K562 (cell line): ENCODE results near the gene ARHGEF12. TPM values are rescaled to one million over a fixed set of nuclear protein-coding genes. Genes with fewer than 3 reads are reported as not detected.

ENCODE experiments used
- ETS2 ChIP-seq: IDR thresholded peaks from 2 replicates; pipeline ENCODE4 v1.6.1; 2016; ENCODE audit warnings: borderline replicate concordance, missing genetic modification characterization, mild to moderate bottlenecking, moderate library complexity, missing compliant biosample characterization; ENCODE audit not compliant: poor library complexity, severe bottlenecking
- EWSR1 ChIP-seq: fragments of 450-650 bp; IDR thresholded peaks from 2 replicates; pipeline ENCODE4 v1.6.1; 2018; ENCODE audit warnings: borderline replicate concordance, mild to moderate bottlenecking, low read depth, moderate library complexity; ENCODE audit not compliant: partially characterized antibody
- HSF4 ChIP-seq: fragments of 250-450 bp; sonication (Bioruptor Pico); IDR thresholded peaks from 2 replicates; pipeline ENCODE4 v2.1.2; 2022; ENCODE audit warnings: mild to moderate bottlenecking, moderate library complexity, borderline replicate concordance
- MAX ChIP-seq: sonication (generic); formaldehyde crosslinking; IDR thresholded peaks from 2 replicates; pipeline ENCODE4 v1.9.0; 2022; ENCODE audit warnings: mild to moderate bottlenecking, missing genetic modification reagents
- MBD1 ChIP-seq: fragments of 250-450 bp; sonication (Bioruptor Pico); IDR thresholded peaks from 2 replicates; pipeline ENCODE4 v1.8.0; 2022; ENCODE audit warnings: inconsistent platforms
- MNT ChIP-seq, 2 experiments: fragments of 450-650 bp; conservative IDR thresholded peaks; 2 replicates each; pipeline ENCODE4 v1.6.1; 2017; ENCODE audit warnings: mild to moderate bottlenecking in 2 of 2, moderate library complexity in 2 of 2
- NFATC3 ChIP-seq: fragments of 450-650 bp; IDR thresholded peaks from 2 replicates; pipeline ENCODE4 v1.6.1; 2017; ENCODE audit warnings: mild to moderate bottlenecking
- NR3C1 ChIP-seq: sonication (generic); formaldehyde crosslinking; IDR thresholded peaks from 2 replicates; pipeline ENCODE4 v1.8.1; 2022; ENCODE audit warnings: missing genetic modification reagents
- PHB ChIP-seq: fragments of 250-450 bp; sonication (Bioruptor Pico); IDR thresholded peaks from 2 replicates; pipeline ENCODE4 v1.5.0; 2021
- PHTF2 ChIP-seq: fragments of 250-450 bp; sonication (Bioruptor Pico); IDR thresholded peaks from 2 replicates; pipeline ENCODE4 v1.5.0; 2021; ENCODE audit warnings: mild to moderate bottlenecking
- PTRF ChIP-seq: fragments of 450-650 bp; IDR thresholded peaks from 2 replicates; pipeline ENCODE4 v1.6.1; 2016; ENCODE audit warnings: mild to moderate bottlenecking, missing genetic modification characterization, missing compliant biosample characterization
- RFX5 ChIP-seq: IDR thresholded peaks from 2 replicates; pipeline ENCODE4 v1.6.1; 2011; ENCODE audit warnings: low read depth, mild to moderate bottlenecking, improper control_type of control experiment, low read length
- RHOXF2B ChIP-seq: fragments of 250-450 bp; sonication (Bioruptor Pico); conservative IDR thresholded peaks from 2 replicates; pipeline ENCODE4 v1.5.1; 2021
- SIN3A ChIP-seq, 2 experiments: fragments of 150-350 bp in 1 of 2; IDR thresholded peaks; 2 replicates each; pipeline ENCODE4 v1.6.1; 2011 to 2016; ENCODE audit warnings: borderline replicate concordance in 2 of 2, low read depth in 2 of 2, low read length in 2 of 2, mild to moderate bottlenecking in 2 of 2, moderate library complexity in 2 of 2; ENCODE audit not compliant: control insufficient read depth in 1 of 2
- STAT5B ChIP-seq: fragments of 250-450 bp; sonication (Bioruptor Pico); IDR thresholded peaks from 2 replicates; pipeline ENCODE4 v1.8.0; 2021; ENCODE audit warnings: mild to moderate bottlenecking, inconsistent platforms
- TCF7L2 ChIP-seq: fragments of 150-350 bp; IDR thresholded peaks from 2 replicates; pipeline ENCODE4 v1.6.1; 2016; ENCODE audit warnings: low read depth, mild to moderate bottlenecking, low read length, moderate library complexity
- ZKSCAN1 ChIP-seq: fragments of 150-350 bp; IDR thresholded peaks from 2 replicates; pipeline ENCODE4 v1.6.1; 2016; ENCODE audit warnings: low read depth, low read length
- ZNF12 ChIP-seq: sonication (generic); formaldehyde crosslinking; IDR thresholded peaks from 2 replicates; pipeline ENCODE4 v1.4.0; 2020; ENCODE audit warnings: mild to moderate bottlenecking, missing genetic modification reagents
- ZNF263 ChIP-seq: sonication (generic); formaldehyde crosslinking; IDR thresholded peaks from 2 replicates; pipeline ENCODE4 v1.8.0; 2022; ENCODE audit warnings: mild to moderate bottlenecking, missing genetic modification reagents, borderline replicate concordance
- ZNF41 ChIP-seq: fragments of 250-450 bp; sonication (Bioruptor Pico); conservative IDR thresholded peaks from 2 replicates; pipeline ENCODE4 v1.4.0; 2020; ENCODE audit warnings: mild to moderate bottlenecking
- ZNF445 ChIP-seq: fragments of 250-450 bp; sonication (Bioruptor Pico); IDR thresholded peaks from 2 replicates; pipeline ENCODE4 v1.4.0; 2020; ENCODE audit warnings: low read depth, mild to moderate bottlenecking, moderate library complexity
- ZNF511 ChIP-seq: sonication (generic); formaldehyde crosslinking; IDR thresholded peaks from 2 replicates; pipeline ENCODE4 v1.8.0; 2022; ENCODE audit warnings: mild to moderate bottlenecking, missing genetic modification reagents
- ZNF764 ChIP-seq: fragments of 250-450 bp; sonication (Bioruptor Pico); IDR thresholded peaks from 2 replicates; pipeline ENCODE4 v1.4.0; 2020; ENCODE audit warnings: low read depth, mild to moderate bottlenecking, moderate library complexity
- polyA plus RNA-seq, 8 experiments: library from polyadenylated mRNA; depleted of rRNA in 4 of 8; stranded (reverse) in 5 of 8; unstranded in 3 of 8; fragments of >200 nt; fragmentation: Nextera tagmentation in 2 of 8; fragmentation: Illumina TruSeq in 1 of 8; extraction: Ambion mirVana in 2 of 8; extraction: Trizol in 1 of 8; gene quantifications; 2 replicates each; pipeline versions ENCODE4 v1.2.1 to v1.2.3, GENCODE V29; 2011 to 2014; ENCODE audit warnings: inconsistent platforms in 1 of 8, missing spikeins in 1 of 8
- total RNA-seq, 7 experiments: library from RNA; depleted of rRNA in 6 of 7; stranded (reverse); fragments of >200 nt in 6 of 7; fragmentation: Illumina TruSeq in 2 of 7; extraction: Trizol in 2 of 7; gene quantifications; 2 replicates each; pipeline versions ENCODE4 v1.2.1 to v1.2.3, GENCODE V29; 2011 to 2021; ENCODE audit warnings: low replicate concordance in 1 of 7
- TF ChIP-seq, protein P1 (sequence below): fragments of 450-650 bp; conservative IDR thresholded peaks from 2 replicates; pipeline ENCODE4 v1.6.1; 2016; ENCODE audit warnings: missing genetic modification characterization, low read depth, mild to moderate bottlenecking, missing compliant biosample characterization, moderate library complexity

The ARHGEF12 gene
- total and polyA plus RNA-seq, 9 of the 15 experiments (the other 6 are each of a cell fraction or from before 2014, with no cell fraction given): 3.5 to 51.7 (median 29.5) TPM

DNA sequence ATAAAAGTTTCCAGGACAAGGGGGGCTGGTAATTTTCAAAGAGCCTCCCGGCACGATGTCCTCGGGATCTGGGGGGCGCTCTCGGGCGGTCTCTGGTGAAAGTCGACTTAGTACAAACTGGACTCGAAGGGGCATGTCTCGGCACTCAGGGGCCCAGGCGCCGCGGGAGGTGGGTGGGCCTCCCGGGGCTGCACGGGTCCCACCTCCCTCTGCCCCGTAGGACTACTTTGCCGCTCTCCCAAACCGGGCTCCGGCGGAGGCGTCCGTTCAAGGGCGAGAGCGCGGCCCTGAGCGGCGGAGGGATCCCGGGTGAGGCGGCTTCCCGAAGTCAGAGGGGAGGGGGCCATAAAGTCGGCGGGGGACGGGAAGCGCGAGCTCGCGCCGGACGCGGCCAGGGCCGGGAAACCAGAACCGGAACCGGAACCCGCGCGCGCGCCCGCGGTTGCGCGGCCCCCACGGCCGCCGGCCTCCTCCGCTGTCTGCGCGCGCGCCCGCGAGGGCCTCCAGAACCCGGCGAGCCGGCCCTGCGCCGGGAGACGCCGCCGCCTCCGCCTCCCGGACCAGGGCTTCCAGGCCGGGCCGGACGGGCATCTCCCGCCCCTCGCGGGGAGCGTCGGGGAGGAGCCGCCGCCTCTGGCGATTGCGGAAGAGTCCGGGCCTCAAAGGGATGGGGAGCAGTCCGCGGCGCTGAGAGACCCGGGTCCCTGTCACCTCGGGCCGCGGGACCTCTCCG is at the start of gene ARHGEF12 (continued):
- TF ChIP-seq MNT (conservative IDR thresholded peaks at IDR 0.05) (peak; percentile 53 to 79; a peak in 3 of 4 replicates), MBD1 (CRISPR knock-in tag) (no peak), ZNF41 (no peak), STAT5B (no peak), ZKSCAN1 (0 out of 2 replicates have a peak, but pooled peaks have one; percentile 12), NR3C1 (CRISPR knock-in tag) (no peak), NFATC3 (no peak), PHB (0 out of 2 replicates have a peak, but pooled peaks have one; percentile 33), ZNF12 (no peak), ZNF764 (CRISPR knock-in tag) (no peak), ETS2 (tag) (no peak), PHTF2 (CRISPR knock-in tag) (no peak), RHOXF2B (no peak), HSF4 (CRISPR knock-in tag) (no peak), ZNF511 (CRISPR knock-in tag) (no peak), RFX5 (no peak), ZNF445 (CRISPR knock-in tag) (no peak), EWSR1 (no peak), TCF7L2 (no peak), MAX (CRISPR knock-in tag) (peak; percentile 34; the same call in 1 of the 2 replicates), PTRF (tag) (no peak), SIN3A (IDR thresholded peaks at IDR 0.05; ENCODE audit: borderline replicate concordance in 2 of 2, control insufficient read depth in 1 of 2, low read depth in 2 of 2, low read length in 2 of 2) (peak in 1 of 2 experiments; percentile 70; a peak in 1 of 4 replicates), ZNF263 (CRISPR knock-in tag) (no peak)
- TF ChIP-seq, protein P1, sequence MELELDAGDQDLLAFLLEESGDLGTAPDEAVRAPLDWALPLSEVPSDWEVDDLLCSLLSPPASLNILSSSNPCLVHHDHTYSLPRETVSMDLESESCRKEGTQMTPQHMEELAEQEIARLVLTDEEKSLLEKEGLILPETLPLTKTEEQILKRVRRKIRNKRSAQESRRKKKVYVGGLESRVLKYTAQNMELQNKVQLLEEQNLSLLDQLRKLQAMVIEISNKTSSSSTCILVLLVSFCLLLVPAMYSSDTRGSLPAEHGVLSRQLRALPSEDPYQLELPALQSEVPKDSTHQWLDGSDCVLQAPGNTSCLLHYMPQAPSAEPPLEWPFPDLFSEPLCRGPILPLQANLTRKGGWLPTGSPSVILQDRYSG (tag): no peak
